NCI-H748 (cell line): ENCODE results near the gene TIAM2.

Source experiments
- DNase-seq: peaks from one replicate; lab custom pipeline; 2025; ENCODE audit not compliant: unreplicated experiment; lab: John Stamatoyannopoulos, UW

Gene TIAM2

DNA sequence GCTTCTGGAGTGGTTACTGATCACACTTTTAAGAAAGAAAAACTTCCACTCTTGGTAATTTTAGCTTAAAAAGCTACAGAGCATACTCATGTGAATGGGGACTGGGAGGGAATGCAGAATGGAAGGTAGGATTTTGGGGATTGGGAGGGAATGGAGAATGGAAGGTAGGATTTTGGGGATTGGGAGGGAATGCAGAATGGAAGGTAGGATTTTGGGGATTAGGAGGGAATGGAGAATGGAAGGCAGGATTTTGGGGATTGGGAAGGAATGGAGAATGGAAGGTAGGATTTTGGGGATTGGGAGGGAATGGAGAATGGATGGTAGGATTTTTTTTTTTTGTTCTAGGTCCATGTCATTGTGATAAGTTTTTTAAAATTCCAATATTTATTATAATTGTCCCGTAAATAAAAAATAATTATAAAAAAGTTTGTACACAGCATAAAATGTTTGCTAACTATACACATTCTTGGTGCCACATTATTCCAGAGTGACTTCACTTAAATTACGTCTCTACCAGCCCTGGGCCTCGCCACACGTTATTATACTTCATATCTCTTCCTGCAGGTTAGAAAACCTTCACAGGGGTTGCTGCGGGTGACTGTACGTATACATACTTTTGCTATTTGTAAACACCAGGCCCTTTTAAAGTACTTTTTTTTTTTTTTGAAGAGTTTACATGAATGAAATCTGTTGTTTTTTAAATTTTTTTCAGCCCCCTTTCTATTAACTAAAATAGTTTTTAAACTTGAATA is 127.3 kb downstream of the TIAM2 start:
- no peak for DNase-seq

DNA sequence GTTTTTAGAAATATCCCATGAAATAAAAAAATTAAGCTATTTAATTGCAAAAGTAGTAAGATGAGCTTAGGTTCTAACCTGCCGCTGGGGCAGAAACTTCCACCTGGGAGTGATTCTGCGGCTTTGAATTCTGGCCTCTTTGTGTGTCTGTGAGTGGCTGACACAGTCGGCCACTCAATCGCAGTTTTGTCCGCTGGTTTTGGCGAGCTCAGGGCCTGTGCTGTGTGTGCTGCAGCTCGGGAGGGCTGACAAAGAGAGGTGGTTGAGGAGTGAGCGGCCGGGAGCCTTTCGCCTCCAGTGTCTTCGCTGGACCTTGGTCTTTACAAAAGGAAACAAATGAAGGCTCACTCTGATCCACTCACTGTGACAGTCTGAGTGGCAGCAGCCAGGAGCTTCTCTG is 128.4 kb downstream of the TIAM2 start:
- no peak for DNase-seq

DNA sequence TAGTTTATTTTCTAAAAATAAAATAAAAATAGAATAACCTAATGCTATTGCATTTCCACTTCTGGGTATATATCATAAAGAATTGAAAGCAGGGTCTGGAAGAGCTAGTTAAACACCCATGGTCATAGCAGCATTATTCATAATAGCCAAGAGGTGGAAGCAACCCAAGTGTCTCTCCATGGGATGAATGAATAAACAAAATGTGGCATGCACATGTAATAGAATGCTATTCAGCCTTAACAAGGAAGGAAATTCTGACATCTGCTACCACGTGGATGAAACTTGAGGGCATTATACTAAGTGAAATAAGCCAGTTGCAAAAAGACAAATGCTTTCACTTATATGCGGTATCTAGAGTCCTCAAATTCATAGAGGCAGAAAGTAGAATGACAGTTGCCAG is 130.8 kb downstream of the TIAM2 start:
- DNase-seq, result no peak

DNA sequence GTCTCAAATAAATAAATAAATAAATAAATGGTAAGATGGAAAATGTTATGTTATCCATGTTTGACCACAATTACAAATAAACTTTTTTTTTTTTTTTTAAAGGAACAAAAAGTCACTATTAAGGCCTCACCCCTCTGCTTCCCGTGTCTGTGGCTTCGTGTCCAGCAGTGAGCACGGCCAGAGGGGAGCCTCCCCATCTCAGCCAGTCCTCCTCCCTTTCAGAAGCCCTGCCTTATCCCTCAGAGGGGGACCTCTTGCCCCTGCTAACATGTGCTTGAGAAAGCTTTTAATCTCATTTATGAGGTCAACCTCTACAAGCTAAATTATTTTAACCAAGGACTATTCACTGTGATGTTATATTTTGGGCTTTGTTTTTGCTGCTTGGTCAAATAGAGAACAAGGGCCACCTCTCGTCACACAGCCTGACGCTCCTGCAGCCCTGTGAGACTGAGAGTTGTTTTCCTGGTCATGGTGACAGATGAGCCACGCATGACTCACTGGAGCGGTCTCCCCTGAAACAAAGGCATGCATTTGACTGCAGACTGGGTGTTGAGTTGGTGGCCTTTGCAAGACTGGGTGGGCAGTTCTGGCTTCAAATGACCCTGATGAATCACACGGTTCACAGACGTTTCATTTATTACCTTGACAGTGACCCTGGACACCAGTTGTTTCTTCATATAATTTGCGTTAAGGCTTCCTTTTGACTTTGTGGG is 131.8 kb downstream of the TIAM2 start:
- DNase-seq, result no peak

DNA sequence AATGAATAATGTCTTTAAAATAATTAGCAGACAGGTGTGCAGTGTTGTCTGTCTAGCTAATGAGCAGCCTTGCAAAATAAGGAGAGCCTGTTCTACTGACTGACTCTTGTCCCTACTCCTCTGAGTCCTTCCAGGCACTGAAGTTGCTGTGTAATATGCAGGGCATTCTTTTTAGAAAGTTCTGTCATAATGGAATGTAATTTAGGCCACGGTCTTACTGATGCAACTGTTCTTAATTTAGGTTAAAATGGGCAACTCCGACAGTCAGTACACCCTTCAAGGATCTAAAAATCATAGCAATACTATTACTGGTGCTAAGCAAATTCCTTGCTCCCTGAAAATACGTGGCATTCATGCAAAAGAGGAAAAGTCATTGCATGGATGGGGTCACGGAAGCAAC is 133.9 kb downstream of the TIAM2 start:
- no peak for DNase-seq

DNA sequence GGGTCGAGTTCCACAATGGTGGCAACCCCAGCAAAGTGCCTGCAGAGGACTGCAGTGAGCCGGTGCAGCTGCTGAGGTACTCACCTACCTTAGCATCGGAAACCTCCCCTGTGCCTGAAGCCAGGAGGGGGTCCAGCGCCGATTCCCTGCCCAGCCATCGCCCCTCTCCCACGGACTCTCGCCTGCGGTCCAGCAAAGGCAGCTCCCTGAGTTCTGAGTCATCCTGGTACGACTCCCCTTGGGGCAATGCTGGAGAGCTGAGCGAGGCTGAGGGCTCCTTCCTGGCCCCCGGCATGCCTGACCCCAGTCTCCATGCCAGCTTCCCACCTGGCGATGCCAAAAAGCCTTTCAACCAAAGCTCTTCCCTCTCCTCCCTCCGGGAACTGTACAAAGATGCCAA is 134.6 kb downstream of the TIAM2 start:
- no peak for DNase-seq

DNA sequence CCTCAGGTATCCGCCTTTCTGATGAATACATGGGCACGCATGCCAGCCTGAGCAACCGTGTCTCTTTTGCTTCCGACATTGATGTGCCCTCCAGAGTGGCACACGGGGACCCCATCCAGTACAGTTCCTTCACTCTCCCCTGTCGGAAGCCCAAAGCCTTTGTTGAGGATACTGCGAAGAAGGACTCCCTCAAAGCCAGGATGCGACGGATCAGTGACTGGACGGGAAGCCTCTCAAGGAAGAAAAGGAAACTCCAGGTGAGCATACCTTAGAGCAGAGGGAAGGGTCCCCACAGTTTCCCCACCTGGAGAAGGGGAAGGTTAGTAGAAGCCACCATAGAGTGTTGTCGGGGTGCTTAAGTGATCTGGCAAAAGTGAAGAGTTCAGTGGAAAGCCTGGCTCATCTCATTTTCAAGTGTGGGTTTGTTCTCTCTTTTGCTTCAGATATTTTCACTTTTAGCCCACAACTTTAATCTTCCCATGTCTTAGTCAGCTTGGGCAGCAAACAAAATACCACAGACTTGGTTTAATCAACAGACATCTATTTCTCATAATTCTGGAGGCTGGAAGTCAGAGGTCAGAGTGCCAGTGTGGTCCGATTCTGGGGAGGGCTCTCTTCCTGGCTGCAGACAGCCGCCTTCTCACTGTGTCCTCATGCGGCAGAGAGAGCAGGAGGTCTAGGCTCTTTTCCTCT is 135.2 kb downstream of the TIAM2 start:
- no peak for DNase-seq

DNA sequence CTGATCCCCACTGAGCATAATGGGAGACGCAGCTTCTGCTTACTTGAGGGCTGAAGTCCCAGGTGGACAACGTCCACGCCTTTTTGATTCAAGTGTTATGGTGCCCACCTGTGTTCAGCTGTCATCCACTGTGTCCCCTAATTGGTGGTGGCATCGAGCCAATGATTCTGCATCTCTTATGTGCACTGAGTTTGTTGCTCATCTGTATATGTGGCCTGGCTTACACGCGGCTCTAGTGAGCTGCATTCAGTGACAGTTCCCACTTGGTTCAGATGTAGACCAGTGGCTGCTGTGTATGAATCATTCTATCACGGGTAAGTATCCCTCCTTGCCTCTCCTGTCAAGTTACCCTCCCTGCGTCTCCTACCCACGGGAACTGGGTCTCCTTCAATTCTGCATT is 137.5 kb downstream of the TIAM2 start:
- DNase-seq, result peak; percentile 92

DNA sequence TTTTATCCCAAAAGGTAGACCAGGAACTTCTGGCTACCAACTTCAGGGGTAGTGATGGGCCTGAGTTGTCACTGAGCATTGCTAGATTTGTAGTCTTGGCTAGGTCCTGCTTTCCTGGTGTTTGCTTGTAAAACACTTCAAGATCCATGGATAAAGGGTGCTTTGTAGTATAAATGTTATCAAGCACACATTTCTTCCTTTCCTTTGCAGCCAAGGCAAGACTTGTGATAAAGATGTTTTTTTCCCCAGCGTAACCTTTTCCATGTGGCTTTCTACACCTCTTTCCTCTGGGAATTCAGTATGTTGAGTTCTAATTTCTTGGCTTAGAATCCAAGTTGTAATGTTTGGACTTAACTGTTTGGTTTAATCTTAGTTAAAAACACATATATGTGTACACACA is 145.9 kb downstream of the TIAM2 start:
- DNase-seq, result no peak

DNA sequence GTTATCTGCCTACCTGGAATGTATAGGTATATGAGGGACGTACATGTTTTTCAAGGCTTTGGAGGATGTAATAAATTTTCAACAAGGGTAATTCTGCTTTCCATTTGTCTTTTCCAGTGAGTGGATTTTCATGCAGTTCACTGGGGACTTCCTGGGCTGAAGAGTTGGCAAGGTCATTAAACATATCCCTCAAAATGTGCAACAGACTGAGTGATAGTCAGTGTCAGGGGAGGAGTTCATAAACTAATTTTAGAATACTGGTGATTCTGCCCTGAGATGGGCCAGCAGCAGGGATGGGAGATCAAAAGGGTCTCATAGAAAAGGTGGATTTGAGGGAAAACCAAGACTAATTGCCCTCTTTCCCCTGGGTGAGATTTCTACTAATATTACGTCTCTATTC is 146.4 kb downstream of the TIAM2 start:
- no peak for DNase-seq

DNA sequence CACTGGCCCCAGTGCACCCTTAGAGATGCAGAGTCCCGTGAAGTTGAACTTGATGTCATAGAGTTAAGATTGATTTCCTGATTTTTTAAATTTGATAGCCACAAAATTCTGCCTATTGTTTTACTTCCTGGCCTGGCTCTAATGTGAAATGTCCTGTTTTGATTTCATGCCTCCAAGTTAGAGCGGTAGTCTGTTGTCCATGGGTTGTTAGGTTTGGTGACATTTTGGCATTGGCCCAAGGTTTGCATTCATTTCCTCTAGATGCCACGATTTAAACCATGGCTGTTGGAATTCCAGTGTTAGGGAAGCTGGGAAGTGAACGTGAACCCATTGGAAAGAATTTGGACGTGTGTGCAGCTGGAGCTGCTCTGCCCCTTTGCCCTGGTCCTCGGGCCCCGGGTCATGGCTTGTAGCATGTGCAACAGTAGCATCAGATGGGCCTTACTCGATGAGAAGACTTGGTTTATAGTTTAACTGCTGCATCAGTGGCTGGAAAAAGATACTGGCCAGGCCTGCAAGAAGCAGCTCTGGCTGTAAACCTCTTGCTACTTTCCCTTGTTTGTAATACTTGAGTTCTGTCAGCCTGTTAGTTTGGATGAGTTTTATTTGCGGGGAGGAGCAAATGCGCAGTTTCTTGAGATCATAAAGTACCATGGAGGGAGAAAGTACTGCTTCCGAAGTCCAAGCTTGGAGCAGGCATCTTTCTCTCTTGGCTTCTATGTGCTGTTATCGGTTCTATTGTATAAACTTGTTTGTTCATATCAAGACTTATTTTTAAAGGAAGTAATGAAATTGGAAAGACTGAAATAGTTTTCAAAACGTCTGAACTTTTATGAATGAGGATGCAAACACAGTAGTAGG is 147.3 kb downstream of the TIAM2 start:
- no peak for DNase-seq

DNA sequence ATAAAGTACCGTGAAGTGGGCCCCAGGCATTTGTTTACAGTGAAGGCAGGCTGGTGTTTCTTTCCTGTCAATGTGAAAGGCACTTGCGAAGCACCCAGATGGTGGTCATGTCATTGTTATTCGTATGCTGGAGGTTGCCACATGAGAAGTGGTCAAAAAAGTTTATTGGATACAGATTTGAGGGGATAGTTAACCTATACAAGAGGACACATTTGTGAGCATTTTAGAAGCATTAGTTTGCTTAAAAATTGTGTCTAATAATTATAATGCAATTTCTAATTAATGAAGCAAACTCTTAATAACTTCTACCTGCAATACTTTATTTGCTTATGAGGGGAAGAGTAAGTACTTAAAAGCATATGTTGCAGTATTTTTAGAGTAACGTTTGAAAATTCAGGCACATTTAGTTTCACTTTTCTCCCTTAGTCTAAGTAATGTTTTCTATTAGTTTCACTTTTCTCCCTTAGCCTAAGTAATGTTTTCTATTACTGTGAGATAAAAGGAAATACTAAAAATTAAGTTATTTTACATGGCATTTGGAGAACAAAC is 148.0 kb downstream of the TIAM2 start:
- no peak for DNase-seq

DNA sequence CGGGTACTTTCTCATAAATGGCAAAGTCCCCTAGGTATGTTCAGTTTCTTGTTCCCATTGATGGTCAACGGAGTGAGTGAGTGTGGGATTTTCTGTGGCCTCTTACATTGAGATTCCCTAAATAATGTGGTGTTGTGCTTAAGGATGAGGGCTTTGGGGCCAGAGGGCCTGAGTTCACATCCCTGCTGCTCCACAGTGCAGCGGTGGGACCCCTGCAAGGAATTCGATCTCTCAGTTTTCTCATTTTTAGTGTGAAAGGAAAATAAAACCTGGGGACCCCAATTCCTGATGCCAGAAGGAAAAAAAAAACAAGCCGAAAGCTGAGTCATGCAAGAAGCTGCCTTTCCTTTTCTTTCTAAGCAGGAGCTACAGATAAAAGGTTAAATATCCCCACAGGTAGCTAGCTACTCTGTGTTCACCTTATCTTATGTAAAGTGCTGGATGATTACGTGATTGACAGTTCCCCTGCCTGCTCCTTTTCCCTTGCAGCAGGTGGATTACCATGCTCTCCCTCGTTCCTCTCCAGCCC is 148.5 kb downstream of the TIAM2 start:
- DNase-seq, result no peak

DNA sequence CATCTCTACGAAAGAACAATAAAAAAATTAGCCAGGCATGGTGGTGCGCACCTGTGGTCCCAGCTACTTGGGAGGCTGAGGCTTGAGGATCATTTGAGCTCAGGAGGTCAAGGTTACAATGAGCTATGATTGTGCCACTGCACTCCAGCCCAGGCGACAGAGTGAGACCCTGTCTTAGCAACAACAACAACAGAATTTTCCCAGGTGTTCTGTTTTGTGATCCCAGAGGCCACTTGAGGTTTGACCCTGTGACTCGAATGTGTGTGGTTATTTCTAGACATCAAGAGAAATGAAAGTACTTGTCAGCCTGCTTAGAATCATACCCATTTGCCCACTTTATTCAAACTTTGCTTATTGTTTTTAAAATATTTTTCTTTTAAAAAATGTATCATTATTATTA is 151.1 kb downstream of the TIAM2 start:
- DNase-seq, result no peak

DNA sequence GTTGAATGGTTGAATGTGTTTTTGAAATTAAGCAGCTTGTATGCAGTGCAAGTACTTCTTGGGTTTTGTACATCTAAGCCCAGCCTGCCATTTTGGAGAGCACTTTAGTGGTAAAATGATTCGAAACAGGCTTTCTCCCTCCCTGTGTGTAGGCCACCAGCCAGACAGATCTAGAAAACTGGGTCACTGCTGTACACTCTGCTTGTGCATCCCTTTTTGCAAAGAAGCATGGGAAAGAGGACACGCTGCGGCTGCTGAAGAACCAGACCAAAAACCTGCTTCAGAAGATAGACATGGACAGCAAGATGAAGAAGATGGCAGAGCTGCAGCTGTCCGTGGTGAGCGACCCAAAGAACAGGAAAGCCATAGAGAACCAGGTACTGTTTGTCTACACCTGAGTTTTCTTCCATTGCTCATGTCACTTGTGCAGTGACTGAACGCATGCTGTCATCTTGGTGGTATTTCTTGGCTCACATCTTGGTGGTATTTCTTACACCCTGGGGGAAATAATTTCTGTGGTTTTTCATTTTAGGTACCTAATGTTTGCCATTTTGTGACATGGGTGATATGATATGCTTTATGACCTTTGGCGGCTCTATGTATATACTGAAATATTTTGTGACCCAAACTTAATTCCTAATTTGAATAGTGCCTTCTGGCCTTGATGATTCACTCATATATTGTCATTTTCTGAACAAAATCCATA is 153.0 kb downstream of the TIAM2 start:
- no peak for DNase-seq

DNA sequence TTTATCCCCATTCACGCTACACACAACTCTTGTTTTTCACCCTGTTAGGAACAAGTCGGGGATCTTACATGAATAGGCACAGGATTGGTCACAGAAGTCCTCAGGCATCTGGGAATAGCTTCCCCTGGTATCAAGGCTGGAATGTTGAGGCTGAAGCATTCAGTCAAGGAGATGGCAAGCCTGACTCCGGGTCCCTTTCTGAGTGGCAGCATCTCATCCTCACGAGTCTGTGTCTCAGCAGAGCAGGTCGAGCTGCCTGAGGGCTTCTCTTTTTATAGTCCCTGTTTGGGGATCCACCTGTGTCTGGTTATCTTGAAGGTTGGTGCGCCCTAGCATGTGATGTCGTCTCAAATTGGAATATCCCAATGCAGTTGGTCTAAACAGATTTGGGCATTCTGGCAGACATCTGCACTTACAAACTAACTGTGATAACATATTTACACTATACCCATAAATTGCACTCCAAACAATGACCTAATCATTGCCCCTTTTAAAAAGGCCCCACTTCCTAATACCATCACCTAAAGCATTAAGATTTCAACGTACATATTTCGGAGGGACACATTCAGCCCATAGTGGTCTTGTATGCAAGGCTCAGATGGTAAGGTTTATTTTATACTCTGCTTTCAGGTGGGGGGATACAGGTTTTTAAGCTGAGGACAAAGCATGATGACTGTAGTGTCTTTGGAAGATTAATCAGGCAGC is 156.0 kb downstream of the TIAM2 start:
- no peak for DNase-seq

DNA sequence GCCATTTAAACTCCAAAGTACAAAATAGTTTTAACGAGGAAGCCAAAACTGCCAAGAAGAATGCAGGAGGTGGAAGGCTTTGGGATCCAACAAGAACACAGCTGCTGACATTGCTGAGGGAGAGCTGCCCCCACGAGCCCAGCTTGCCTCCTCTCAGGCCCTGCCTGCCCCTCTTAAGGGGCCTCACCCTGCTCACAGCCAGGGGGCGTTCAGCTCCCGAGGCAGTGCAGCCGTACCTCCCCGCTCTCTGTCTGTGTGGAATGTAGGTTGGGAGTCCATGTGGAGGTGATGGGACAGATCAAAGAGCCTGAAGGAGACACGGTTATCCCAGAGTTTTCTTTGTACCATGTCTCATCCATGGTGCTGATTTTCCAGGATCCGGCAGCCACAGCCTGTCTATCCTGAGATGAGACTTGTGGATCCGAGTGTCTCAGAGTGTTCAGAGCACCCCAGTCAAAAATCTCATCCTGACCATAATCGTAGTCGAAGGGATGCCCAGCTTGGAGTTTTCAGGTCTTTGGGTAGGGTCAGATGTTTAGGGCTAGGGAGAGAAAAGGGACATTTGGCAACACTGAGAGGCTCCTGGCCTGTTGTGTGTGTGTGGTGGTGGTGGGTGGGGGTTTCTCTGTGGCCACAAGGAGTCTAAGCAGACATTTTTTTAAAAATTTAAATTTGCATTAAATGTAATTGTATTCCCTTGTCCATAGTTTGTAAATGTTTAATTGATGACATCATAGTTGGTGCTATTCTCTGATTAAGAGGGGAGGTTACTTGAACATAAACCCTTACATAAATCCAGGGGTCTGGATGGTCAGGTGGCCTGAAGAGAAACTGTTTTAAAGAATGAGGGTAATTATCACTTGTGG is 157.3 kb downstream of the TIAM2 start:
- DNase-seq, result no peak

DNA sequence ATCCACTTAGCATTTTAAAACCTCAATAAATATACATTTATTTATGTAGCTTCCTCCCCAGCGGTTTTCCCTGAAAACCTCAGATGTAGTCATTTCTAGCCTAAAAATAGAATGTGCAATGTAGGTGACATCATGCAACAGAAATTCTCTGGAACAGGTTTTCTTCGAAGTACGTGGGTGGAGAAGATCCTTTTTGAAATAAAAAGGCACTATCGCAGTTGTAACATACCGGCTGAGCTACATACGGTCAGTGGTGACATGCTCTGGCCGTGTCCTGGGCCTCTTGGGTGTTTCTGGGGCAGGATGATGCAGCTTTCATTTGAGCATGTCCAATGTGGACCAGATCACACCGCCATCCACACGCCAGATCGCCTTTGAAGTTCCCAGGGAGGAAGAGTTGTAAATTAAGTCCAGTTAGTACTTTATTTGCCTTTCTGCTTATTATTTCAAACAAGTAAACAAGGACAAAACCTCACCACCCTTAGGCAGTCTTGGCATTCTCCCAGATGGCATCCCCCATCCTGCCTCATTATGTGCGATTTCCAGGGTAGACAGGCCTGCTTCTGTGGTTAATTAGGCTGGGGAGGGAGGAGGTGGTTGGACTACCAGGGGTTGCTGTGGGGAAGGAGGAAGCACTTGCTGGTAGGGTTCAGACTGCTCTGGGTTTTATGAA is 159.2 kb downstream of the TIAM2 start:
- peak; percentile 66 for DNase-seq
